ENCODE results near the gene KCNN4. TPM values are rescaled to one million over a fixed set of nuclear protein-coding genes. Genes with fewer than 3 reads are reported as not detected.

KCNN4 gene
- total RNA-seq, 2 donors from 2014 or later = not detected

DNA sequence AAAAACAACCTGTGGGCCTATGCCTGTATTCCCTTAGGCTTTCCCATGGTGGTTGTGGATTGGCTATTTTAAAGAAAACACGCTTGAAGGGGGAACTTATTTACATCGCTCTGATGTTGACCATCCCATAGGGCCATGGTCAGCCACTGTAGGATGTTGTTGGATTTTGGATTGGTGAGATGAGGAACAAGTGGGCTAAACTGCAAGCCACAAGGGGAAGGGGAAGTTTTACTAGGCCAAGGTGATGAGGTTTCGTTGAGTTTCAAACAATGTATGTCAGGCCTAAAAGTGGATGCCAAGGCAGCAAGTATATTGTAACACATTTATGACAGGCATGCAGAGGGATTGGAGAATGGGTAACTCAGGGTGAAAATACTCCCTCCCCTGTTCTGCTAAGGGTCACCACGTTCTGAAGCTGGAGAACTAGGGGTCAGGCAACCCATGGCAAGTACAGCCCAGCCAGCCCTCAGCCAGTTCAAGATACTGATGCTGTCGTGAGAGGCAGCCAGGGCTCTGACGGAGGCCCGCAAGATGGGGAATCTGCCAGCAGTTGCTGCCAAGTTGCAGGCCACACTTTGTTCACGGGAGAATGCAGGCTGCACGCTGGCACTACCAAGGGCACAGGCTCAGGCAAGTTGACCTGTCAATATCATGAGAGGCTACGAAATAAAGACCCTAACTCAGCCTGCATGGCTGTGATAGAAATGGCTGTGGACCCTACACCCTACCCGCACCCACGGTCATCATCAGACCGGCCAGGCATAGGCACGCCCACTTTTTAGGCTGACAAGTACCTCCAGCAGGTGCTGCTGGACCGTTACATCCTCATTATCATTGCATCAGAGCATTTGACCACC lies 53.8 kb downstream of the KCNN4 start:
- no peaks in the 10 kb centered on the region for H3K9me3 Mint-ChIP-seq

DNA sequence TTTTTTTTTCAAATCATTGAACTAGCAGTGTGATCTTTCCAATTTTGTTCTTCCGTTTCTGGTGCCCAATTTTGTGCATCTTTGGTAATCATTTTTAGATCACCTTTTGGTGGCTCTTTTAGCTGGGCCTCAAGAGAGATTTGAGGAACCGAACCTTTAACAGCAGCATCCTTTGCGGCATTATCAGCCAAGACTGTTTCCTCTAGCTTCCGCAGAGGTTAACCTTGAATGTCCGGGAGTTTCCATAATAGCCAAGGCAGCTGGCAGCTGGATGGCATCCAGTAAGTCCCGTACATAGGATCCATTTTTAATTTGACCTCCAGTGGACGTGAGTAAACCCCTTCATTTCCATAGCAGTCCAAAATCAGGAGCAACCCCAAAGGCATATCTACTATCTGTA lies 55.3 kb downstream of the KCNN4 start:
- no peaks in the 10 kb centered on the region for H3K4me1 ChIP-seq (ENCODE audit: control insufficient read depth, insufficient read depth, low read length)
- 93% methylated on average over 5 to 7 of the region's 7 CpGs for WGBS, 2 experiments (ENCODE audit: insufficient coverage in 1 of 2, insufficient read length in 1 of 2)
- H3K4me1 Mint-ChIP-seq = peaks cover 3% of the 10 kb centered on the region
- H3K36me3 Mint-ChIP-seq (ENCODE audit: low read depth) = peaks cover 23% of the 10 kb centered on the region
- DNase-seq = no peak
- H3K9me3 Mint-ChIP-seq = no peaks in the 10 kb centered on the region
- H3K9ac ChIP-seq (ENCODE audit: extremely low read depth, low read length, poor library complexity, severe bottlenecking) = no peak overlapping the region
- H3K27ac Mint-ChIP-seq = no peak overlapping the region
- no peak overlapping the region for H3K4me3 Mint-ChIP-seq
- TF ChIP-seq, protein P1, sequence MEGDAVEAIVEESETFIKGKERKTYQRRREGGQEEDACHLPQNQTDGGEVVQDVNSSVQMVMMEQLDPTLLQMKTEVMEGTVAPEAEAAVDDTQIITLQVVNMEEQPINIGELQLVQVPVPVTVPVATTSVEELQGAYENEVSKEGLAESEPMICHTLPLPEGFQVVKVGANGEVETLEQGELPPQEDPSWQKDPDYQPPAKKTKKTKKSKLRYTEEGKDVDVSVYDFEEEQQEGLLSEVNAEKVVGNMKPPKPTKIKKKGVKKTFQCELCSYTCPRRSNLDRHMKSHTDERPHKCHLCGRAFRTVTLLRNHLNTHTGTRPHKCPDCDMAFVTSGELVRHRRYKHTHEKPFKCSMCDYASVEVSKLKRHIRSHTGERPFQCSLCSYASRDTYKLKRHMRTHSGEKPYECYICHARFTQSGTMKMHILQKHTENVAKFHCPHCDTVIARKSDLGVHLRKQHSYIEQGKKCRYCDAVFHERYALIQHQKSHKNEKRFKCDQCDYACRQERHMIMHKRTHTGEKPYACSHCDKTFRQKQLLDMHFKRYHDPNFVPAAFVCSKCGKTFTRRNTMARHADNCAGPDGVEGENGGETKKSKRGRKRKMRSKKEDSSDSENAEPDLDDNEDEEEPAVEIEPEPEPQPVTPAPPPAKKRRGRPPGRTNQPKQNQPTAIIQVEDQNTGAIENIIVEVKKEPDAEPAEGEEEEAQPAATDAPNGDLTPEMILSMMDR (conservative IDR thresholded peaks at IDR 0.05) = no peak
- H3K9me3 ChIP-seq (ENCODE audit: control insufficient read depth, low read length) = no peaks in the 10 kb centered on the region
- H3K36me3 ChIP-seq (ENCODE audit: control insufficient read depth, insufficient read depth, low read length) = peaks cover 14% of the 10 kb centered on the region
- no peak overlapping the region for H3K4me3 ChIP-seq (ENCODE audit: low read length)
- H3K27me3 ChIP-seq (ENCODE audit: control insufficient read depth, insufficient read depth, low read length, poor library complexity, severe bottlenecking) = no peaks in the 10 kb centered on the region
- H3K27me3 Mint-ChIP-seq (ENCODE audit: insufficient read depth) = peaks cover 1% of the 10 kb centered on the region
- no peak overlapping the region for H3K27ac ChIP-seq (ENCODE audit: low read depth, low read length)

More for the DNA sequence above, 53.8 kb downstream of the KCNN4 start:
- Histone ChIP-seq H3K9me3 (ENCODE audit: control insufficient read depth, low read length) (no peaks in the 10 kb centered on the region), H3K36me3 (ENCODE audit: control insufficient read depth, insufficient read depth, low read length) (peaks cover 28% of the 10 kb centered on the region), H3K27me3 (ENCODE audit: control insufficient read depth, insufficient read depth, low read length, poor library complexity, severe bottlenecking) (no peaks in the 10 kb centered on the region), H3K9ac (ENCODE audit: extremely low read depth, low read length, poor library complexity, severe bottlenecking) (no peak overlapping the region), H3K27ac (ENCODE audit: low read depth, low read length) (no peak overlapping the region), H3K4me1 (ENCODE audit: control insufficient read depth, insufficient read depth, low read length) (no peaks in the 10 kb centered on the region), H3K4me3 (ENCODE audit: low read length) (no peak overlapping the region)
- no peak overlapping the region for H3K27ac Mint-ChIP-seq
- 88 to 91% methylated on average over 9 to 15 of the region's 15 CpGs for WGBS, 2 experiments (ENCODE audit: insufficient coverage in 1 of 2, insufficient read length in 1 of 2)
- peaks cover 35% of the 10 kb centered on the region for H3K36me3 Mint-ChIP-seq (ENCODE audit: low read depth)
- DNase-seq = no peak
- H3K27me3 Mint-ChIP-seq (ENCODE audit: insufficient read depth) = no peaks in the 10 kb centered on the region
- H3K4me1 Mint-ChIP-seq = peaks cover 3% of the 10 kb centered on the region
- H3K4me3 Mint-ChIP-seq = no peak overlapping the region
- TF ChIP-seq, protein P1 (conservative IDR thresholded peaks at IDR 0.05) = no peak

DNA sequence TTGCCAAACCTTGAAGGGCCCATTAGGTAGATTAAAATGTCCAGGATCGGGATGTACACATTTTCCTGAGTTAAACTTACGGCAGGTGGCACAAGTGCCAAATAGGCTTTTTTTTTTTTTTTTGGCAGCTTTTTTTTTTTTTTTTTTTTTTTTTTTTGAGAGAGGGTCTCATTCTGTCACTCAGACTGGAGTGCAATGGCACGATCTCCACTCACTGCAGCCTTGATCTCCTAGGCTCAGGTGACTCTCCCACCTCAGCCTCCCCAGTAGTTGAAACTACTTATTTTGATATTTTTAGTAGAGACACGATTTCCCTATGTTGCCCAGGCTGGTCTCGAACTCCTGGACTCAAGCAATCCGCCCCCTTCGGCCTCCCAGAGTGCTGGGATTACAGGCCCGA lies 55.9 kb downstream of the KCNN4 start:
- no peaks in the 10 kb centered on the region for H3K4me1 ChIP-seq (ENCODE audit: control insufficient read depth, insufficient read depth, low read length)
- Mint-ChIP-seq H3K4me1 (peaks cover 3% of the 10 kb centered on the region), H3K36me3 (ENCODE audit: low read depth) (peaks cover 18% of the 10 kb centered on the region), H3K27me3 (ENCODE audit: insufficient read depth) (peaks cover 1% of the 10 kb centered on the region), H3K27ac (no peak overlapping the region), H3K4me3 (no peak overlapping the region), H3K9me3 (no peaks in the 10 kb centered on the region)
- no peaks in the 10 kb centered on the region for H3K9me3 ChIP-seq (ENCODE audit: control insufficient read depth, low read length)
- 79 to 89% methylated on average over 3 to 8 of the region's 8 CpGs for WGBS, 2 experiments (ENCODE audit: insufficient coverage in 1 of 2, insufficient read length in 1 of 2)
- TF ChIP-seq, protein P1 (conservative IDR thresholded peaks at IDR 0.05) = no peak
- DNase-seq = no peak
- H3K9ac ChIP-seq (ENCODE audit: extremely low read depth, low read length, poor library complexity, severe bottlenecking) = no peak overlapping the region
- H3K4me3 ChIP-seq (ENCODE audit: low read length) = no peak overlapping the region
- H3K27me3 ChIP-seq (ENCODE audit: control insufficient read depth, insufficient read depth, low read length, poor library complexity, severe bottlenecking) = no peaks in the 10 kb centered on the region
- no peak overlapping the region for H3K27ac ChIP-seq (ENCODE audit: low read depth, low read length)
- H3K36me3 ChIP-seq (ENCODE audit: control insufficient read depth, insufficient read depth, low read length) = peaks cover 14% of the 10 kb centered on the region
